NCI-H345 treated with DMSO at 0.1 percent for 48 hours (cell line): ENCODE results near the gene GSG1.

Source experiments
- DNase-seq: peaks from one replicate; lab custom pipeline; 2025; ENCODE audit not compliant: unreplicated experiment; lab: John Stamatoyannopoulos, UW

Gene GSG1

DNA sequence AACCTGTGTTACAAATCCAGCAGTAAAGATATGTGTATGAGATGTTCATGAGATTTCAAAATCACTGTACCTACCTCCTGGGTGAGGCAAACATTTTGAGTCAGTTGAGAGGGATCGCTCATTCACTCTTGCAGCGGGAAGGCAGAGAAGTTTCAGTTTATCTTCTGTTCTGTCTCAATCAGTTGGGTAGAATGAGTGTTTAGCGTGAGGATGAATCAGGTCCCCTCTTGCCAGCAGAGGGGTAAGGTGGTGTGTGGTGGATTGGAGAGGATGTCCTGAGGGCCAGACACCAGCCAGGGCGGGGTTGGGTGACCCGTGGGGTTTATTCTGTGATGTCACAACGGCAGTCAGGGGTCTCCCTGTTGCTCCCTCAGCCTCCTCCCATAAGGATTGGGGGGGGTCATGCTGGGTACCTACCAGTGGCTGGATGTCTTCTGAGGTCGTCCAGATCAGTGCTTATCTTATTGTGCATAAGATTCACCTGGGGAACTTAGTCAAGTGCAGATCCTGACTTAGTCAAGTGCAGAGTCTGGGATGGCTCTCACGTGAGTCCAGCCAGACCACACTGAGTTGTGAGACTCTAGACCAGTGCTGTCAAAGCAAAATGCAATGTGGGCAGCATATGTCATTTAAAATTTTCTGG is at the start of gene GSG1:
Gene GSG1, minus strand, starts transcription at position 277 of the 643 bp plus-strand sequence. Its CDS starts 155 bp downstream, at position 122.
- DNase-seq: no peak

- DNase-seq: no peak
Observed at GRCh38 chr12:13153180-13153579, 49.7 kb upstream of the GSG1 start.

DNA sequence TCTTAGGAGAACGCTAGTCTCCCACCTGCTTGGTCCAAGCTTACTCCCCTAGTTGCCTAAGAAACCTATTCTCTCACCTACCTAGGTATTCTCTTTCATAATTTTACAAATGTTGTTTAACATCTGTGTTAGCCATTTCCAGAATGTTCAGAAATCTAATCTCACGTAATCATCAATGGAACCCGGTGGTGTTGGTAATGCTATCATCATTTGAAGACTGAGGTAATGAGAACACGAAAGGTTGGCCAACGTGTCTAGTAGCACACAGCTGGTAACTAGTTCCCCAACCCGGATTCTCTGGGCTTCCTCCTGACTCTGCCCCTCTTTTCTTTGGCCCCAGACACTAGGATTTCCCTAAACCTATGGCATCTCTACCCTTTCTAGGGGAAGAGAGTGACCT is 49.3 kb upstream of the GSG1 start:
- no peak for DNase-seq

- DNase-seq: no peak
Observed at GRCh38 chr12:13152281-13152680, 48.8 kb upstream of the GSG1 start.

DNA sequence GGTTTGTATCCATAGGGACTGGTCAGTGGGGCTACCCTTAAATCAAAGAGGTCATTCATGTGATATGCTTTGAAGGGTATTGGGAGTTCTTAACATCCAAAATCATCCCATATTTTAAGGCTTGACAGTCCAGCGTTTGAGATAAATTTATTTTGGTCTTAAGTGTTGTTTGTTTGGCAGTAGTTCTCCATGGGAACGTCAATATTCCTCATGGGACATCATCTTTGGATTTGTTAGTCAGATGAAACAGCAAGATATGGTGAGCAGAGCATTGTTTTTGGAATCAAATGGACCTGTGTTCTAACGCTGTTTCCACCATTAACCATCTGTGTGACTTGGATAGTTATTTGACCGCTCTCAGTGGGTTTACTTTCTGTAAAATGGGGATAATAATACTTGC is 45.9 kb upstream of the GSG1 start:
- DNase-seq: no peak

- DNase-seq: no peak
Observed at GRCh38 chr12:13148485-13148847, 45.0 kb upstream of the GSG1 start.

DNA sequence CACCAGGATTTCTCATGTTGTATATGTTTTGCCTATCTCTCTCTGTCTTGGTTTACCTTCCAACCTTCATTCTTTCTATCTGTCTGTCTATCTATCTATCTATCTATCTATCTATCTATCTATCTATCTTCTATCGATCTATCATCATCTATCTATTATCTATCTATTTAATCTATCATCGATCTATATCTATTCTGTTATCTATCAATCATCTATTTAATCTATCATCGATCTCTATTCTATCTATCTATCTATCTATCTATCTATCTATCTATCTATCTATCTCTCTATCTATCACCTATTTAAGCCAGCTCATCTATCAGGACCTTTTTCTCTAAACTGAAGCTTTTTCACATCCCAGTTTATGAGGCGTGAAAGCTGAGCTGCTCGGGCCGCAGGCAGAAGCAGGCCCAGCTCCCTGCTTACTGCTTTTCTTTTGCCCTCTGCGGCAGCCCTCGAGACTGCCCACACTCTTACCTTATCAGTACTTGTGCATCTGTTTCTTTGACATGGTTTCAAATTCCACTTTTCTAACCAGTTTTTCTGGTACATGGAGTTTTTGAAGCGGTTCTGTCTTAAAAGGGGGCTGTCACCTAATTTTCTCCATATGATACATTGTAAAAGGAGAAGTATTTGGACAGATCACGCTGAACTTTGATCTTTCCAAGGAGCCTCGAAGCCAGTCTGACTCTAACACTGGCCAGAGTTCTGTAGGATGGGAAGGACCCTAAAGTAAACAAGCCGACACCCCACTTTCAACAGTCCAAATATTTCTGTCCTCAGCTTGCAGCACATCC is 44.4 kb upstream of the GSG1 start:
- no peak for DNase-seq

GRCh38 chr12:13146336-13146938 is 43.0 kb upstream of the GSG1 start:
- no peak for DNase-seq

GRCh38 chr12:13144266-13144828 is 40.9 kb upstream of the GSG1 start:
- no peak for DNase-seq

DNA sequence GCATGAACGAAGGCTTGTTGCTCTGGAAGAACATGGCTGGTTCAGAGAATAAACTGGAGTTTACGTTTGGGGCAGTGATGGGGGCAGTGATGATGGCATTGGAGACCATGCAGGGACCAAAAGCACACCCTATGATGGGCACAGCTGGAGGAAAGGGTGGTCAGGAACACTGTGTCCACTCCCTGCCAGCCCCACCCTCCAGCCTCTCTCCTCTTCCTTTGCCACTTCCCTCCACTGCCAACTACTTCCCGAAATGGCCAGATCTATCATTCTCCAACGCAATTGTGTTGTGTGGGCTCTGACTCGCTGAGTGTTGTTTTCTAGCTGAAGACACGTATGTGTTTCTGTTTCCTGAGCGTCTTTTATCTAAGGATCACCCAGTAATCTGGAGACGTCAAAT is 39.3 kb upstream of the GSG1 start:
- no peak for DNase-seq

DNA sequence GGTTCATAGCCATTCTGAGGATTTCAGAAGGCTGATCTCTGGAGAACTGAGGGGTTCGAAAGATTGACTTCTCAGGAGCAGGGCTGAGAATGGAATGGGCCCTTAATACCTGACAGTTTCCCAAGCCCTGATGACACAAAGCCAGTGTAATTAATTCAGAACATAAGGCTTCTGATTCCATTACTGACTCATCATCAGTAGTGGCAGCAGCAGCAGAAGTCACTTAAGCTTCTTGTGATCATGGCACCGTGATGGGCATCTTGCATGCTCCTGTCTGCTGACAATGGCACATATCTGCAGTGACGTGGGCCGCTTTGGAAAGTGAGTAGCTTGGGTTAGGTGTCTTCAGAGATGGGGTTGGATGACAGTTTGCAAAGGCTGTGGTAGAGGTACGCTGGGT is 38.2 kb upstream of the GSG1 start:
- no peak for DNase-seq

GRCh38 chr12:13135371-13136178 is 32.1 kb upstream of the GSG1 start:
- DNase-seq: no peak

DNA sequence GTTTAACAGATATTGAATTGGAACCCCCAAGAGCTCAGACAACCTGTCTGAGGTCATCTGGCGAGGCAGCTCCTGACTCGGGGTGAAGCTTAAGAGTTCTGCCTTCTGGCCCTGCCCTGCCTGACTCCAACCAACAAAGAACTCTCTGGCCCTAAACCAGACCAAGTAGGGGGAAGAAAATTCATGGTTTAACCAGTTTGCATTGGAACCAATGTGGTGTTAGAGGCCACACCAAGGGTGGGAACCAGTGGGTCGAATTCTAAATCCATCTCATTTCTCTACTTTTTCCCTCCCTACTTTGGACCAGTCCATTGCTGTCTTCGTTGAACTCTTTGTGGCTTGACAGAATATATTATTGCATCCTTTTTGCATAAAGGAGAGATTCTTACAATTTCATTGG is 30.4 kb upstream of the GSG1 start:
- no peak for DNase-seq

DNA sequence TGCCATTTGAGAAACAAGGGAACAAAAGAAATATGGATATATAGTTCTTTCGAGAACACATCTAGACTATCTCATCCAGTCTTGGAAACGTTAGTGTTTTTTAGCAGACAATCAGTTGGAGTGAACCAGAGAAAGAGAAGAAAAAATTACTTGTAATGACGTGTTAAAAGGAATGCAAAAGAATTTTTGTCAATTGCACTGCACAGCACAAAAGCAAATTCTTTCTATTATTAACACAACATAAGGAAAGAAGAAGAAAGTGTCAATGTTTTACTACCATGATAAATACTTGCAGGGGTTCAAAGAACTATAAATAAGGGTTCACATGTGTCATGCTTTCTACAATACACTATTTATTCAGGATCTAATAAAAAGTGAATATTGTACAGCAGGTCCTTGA is 27.5 kb upstream of the GSG1 start:
- DNase-seq: no peak

DNA sequence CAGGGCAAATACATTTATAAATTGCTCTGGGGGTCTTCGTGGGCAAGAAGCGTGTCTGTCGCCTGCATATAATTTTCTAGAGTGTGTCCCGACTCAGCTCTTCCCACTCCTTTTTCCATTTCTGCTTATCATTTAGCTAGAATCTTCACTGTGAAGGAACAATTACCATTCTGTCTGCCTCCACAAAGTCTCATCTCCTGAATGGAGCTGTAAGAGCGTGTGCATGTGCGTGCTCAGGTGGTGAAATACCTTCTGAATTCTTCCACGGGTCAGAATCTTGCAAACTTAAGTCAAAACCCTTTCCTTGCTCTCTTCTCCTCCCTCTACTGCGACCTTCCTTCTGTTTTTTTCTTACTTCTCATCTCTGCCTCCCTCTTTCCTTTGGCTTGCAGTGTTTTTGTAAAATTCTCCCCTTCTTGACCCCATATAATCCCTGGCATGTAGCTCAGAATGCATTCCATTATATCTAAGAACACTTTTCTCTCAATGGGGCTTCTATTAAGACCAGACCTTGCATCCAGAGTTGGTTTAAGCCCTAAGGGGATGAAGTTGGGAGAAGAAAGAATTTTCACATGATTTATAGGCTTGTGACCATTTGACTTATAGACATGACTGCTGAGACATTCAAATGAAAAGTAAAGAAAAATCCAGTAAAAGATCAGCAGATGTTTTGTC is 25.0 kb upstream of the GSG1 start:
- DNase-seq: no peak

GRCh38 chr12:13127444-13127843 is 24.0 kb upstream of the GSG1 start:
- no peak for DNase-seq

- no peak for DNase-seq
Observed at GRCh38 chr12:13126494-13126893, 23.0 kb upstream of the GSG1 start.

GRCh38 chr12:13125996-13126395 is 22.5 kb upstream of the GSG1 start:
- DNase-seq: no peak

GRCh38 chr12:13124656-13125505 is 21.4 kb upstream of the GSG1 start:
- DNase-seq: no peak

DNA sequence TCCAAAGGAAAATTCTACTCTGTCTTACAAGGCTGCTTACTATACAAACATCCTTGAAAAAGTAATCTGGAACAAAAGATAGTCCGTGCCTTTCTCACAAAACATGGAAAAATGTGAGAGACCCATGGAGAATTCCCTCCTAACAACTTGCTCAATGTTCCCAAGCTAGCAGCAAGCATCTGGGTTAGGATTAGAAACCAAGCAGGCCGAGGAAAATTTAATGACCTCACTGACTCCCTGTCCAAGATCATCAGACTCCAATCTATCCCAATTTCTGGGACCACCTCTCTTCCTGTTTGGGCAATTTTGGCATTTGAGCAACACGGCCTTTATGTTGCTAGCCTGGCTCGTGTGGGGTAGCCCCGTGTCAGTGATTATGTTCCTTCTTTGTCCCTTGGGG is 18.1 kb upstream of the GSG1 start:
- no peak for DNase-seq
